Activated CD4-positive, alpha-beta T cell treated with anti-CD3 and anti-CD28 coated beads for 1 hour (primary cell): Measurements from ENCODE around the gene MAP1B.

Experiments
- DNase-seq: peaks from one replicate; pipeline ENCODE4 v3.0.0-alpha.2; 2020

Gene MAP1B

GRCh38 chr5:72256536-72256935 lies 149.3 kb downstream of the MAP1B start:
- no peak for DNase-seq
